BJ (cell line): ENCODE measurements around the gene GIPC1. TPM values are rescaled to one million over a fixed set of nuclear protein-coding genes. Genes with fewer than 3 reads are reported as not detected.

ENCODE experiments used
- CTCF ChIA-PET: fragments of 350-600 bp; formaldehyde crosslinking; extraction: SDS; loops from one replicate; lab custom pipeline; 2021; ENCODE audit warnings: antibody characterized with exemption, inconsistent platforms; lab: Yijun Ruan, JAX
- POLR2A ChIA-PET: fragments of 300-600 bp; sonication (Branson Sonifier 250); formaldehyde crosslinking; extraction: SDS; loops from one replicate; lab custom pipeline; 2021; ENCODE audit warnings: antibody characterized with exemption; lab: Charles Lee
- DNase-seq: peaks from one replicate; pipeline ENCODE4 v3.0.0-alpha.2; 2011; ENCODE audit warnings: low read depth
- H3K27me3 ChIP-seq: 2 replicates; pipeline ENCODE4 v1.6.0; 2011; ENCODE audit warnings: low read length; ENCODE audit not compliant: control insufficient read depth, insufficient read depth
- H3K36me3 ChIP-seq: 2 replicates; pipeline ENCODE4 v1.5.1; 2011; ENCODE audit warnings: low read length; ENCODE audit not compliant: control insufficient read depth, insufficient read depth
- H3K4me3 ChIP-seq: 2 replicates; pipeline ENCODE4 v1.5.1; 2011; ENCODE audit warnings: low read depth, mild to moderate bottlenecking, control low read depth, low read length
- CTCF ChIP-seq: IDR thresholded peaks from 2 replicates; pipeline ENCODE4 v1.5.1; 2011; ENCODE audit warnings: low read depth, mild to moderate bottlenecking, control low read depth, inconsistent platforms, low read length, moderate library complexity; ENCODE audit not compliant: insufficient read depth
- polyA plus RNA-seq: library from polyadenylated mRNA; depleted of rRNA; stranded (reverse); fragments of >200 nt; gene quantifications from 2 replicates; pipeline ENCODE4 v1.2.3, GENCODE V29; 2011

The GIPC1 gene
- polyA plus RNA-seq, 1 experiment: 119 TPM

GRCh38 chr19:14525729-14526128, 29.8 kb upstream of the GIPC1 start:
- CTCF ChIA-PET: interaction anchor here (1.0 kb wide), 1 partner anchor 10 kb away, joined by 3 read pairs; no protein-coding TSS in a partner anchor
- POLR2A ChIA-PET: no interaction called here
- no peaks in the 10 kb centered on the region for H3K27me3 ChIP-seq
- no peaks in the 10 kb centered on the region for H3K36me3 ChIP-seq
- no peak for TF ChIP-seq CTCF
- DNase-seq: no peak
- H3K4me3 ChIP-seq: no peak overlapping the region

GRCh38 chr19:14520543-14520942, 24.6 kb upstream of the GIPC1 start:
- Histone ChIP-seq H3K27me3 (no peaks in the 10 kb centered on the region), H3K36me3 (peaks cover 6% of the 10 kb centered on the region; the same call in 1 of the 2 replicates), H3K4me3 (no peak overlapping the region)
- CTCF ChIA-PET: interaction anchor here (1.2 to 1.6 kb wide), 2 partner anchors 36 to 46 kb away, joined by 3 read pairs; partner anchors contain the start of gene PTGER1
- TF ChIP-seq CTCF: no peak
- no peak for DNase-seq
- POLR2A ChIA-PET: no interaction called here

GRCh38 chr19:14519860-14520407, 24.0 kb upstream of the GIPC1 start:
- CTCF ChIA-PET: interaction anchor here (1.6 kb wide), 1 partner anchor 37 kb away, joined by 3 read pairs; no protein-coding TSS in a partner anchor
- DNase-seq: no peak
- Histone ChIP-seq H3K36me3 (peaks cover 10% of the 10 kb centered on the region), H3K4me3 (no peak overlapping the region), H3K27me3 (no peaks in the 10 kb centered on the region)
- POLR2A ChIA-PET: no interaction called here
- TF ChIP-seq CTCF: no peak

- peaks cover 11% of the 10 kb centered on the region for H3K36me3 ChIP-seq
- H3K4me3 ChIP-seq: no peak overlapping the region
- H3K27me3 ChIP-seq: no peaks in the 10 kb centered on the region
- POLR2A ChIA-PET: no interaction called here
- no peak for DNase-seq
- CTCF ChIA-PET: interaction anchor here (1.6 to 3.6 kb wide), 2 partner anchors 14 to 38 kb away, joined by 3 to 23 read pairs; no protein-coding TSS in a partner anchor
- TF ChIP-seq CTCF: no peak
Measured at GRCh38 chr19:14519245-14519859, 23.4 kb upstream of the GIPC1 start.

- ChIA-PET POLR2A (interaction anchor here (0.5 to 1.5 kb wide), 5 partner anchors 11 to 1601 kb away, joined by 3 to 6 read pairs (median 5); partner anchors contain the start of gene GIPC1), CTCF (interaction anchor here (1.1 to 3.6 kb wide), 5 partner anchors 12 to 45 kb away, joined by 3 to 23 read pairs (median 3); no protein-coding TSS in a partner anchor)
- no peak for TF ChIP-seq CTCF
- Histone ChIP-seq H3K4me3 (peak within 1 kb of the TSS; percentile 90), H3K27me3 (no peaks in the 10 kb centered on the region), H3K36me3 (peaks cover 13% of the 10 kb centered on the region)
- DNase-seq: no peak
Measured at GRCh38 chr19:14517840-14518505, 22.0 kb upstream of the GIPC1 start, which contains the start of gene DNAJB1. TSS of gene DNAJB1 (minus strand) at chr19:14518397. CDS start at chr19:14518349, 48 bp downstream.
